ENCODE measurements around the gene TRAPPC1. TPM values are rescaled to one million over a fixed set of nuclear protein-coding genes. Genes with fewer than 3 reads are reported as not detected.

Gene TRAPPC1
- total and polyA plus RNA-seq, 2 donors (not counting 3 experiments of a cell fraction or from before 2014, with no cell fraction given): 146 to 250 TPM

- Histone ChIP-seq H4K20me1 (replicated peaks; ENCODE audit: control insufficient read depth, extremely low read depth, insufficient read depth, low read length) (no peaks in the 10 kb centered on the region), H3K4me1 (ENCODE audit: control insufficient read depth, extremely low read depth, insufficient read depth, low read length) (no peaks in the 10 kb centered on the region), H3K36me3 (ENCODE audit: control insufficient read depth in 2 of 2, extremely low read depth in 1 of 2, insufficient read depth in 2 of 2, low read length in 2 of 2) (no peaks in the 10 kb centered on the region), H3K4me3 (replicated peaks in 1 of 3; ENCODE audit: insufficient read depth in 1 of 3, low read depth in 1 of 3, low read length in 3 of 3) (no peak overlapping the region), H3K27me3 (ENCODE audit: control insufficient read depth in 2 of 2, insufficient read depth in 2 of 2, low read length in 2 of 2) (peaks cover 2 to 5% of the 10 kb centered on the region in 2 experiments), H3K9me3 (replicated peaks; ENCODE audit: control insufficient read depth, insufficient read depth, low read length) (no peaks in the 10 kb centered on the region), H3K79me2 (ENCODE audit: control insufficient read depth, insufficient read depth, low read length) (no peaks in the 10 kb centered on the region), H3K9ac (replicated peaks; ENCODE audit: extremely low read depth, insufficient read depth, low read length) (no peak overlapping the region), H3K4me2 (ENCODE audit: insufficient read depth, low read length) (no peak overlapping the region), H3K9me1 (replicated peaks; ENCODE audit: control insufficient read depth, extremely low read depth, insufficient read depth, low read length) (no peaks in the 10 kb centered on the region), H2AFZ (ENCODE audit: low read depth, low read length) (no peak overlapping the region), H3K27ac (ENCODE audit: insufficient read depth, low read depth, low read length) (no peak overlapping the region)
- dilution Hi-C loops (cut with MboI; ENCODE audit: extremely low pct_ligation_motif_present, low sequenced_read_pairs) (no loop called here), intact Hi-C loops (cut with micrococcal nuclease) (no loop called here)
- CTCF ChIA-PET: no interaction called here
- BruUV-seq (replicated peaks): no TSS peak
- FAIRE-seq (no peak), DNase-seq (ENCODE audit: low read depth, low spot score) (no peak)
- POLR2A ChIA-PET: no interaction called here
- TF ChIP-seq MYC (IDR thresholded peaks at IDR 0.05; ENCODE audit: low read depth, low read length): no peak
- TF ChIP-seq FOS (IDR thresholded peaks at IDR 0.05; ENCODE audit: borderline replicate concordance, insufficient read depth, low read length): no peak
- no peak for TF ChIP-seq MAX (IDR thresholded peaks at IDR 0.05; ENCODE audit: insufficient read depth, insufficient read length)
- TF ChIP-seq GATA2 (IDR thresholded peaks at IDR 0.05; ENCODE audit: insufficient read depth, insufficient read length, low read depth, low read length): no peak
- TF ChIP-seq JUN (IDR thresholded peaks at IDR 0.05; ENCODE audit: borderline replicate concordance, insufficient read depth, insufficient read length, low read depth): no peak
- TF ChIP-seq POLR2A (IDR thresholded peaks at IDR 0.05; ENCODE audit: low read depth, low read length): no peak
- TF ChIP-seq POLR2AphosphoS5 (IDR thresholded peaks at IDR 0.05; ENCODE audit: insufficient read depth, low read depth, low read length): no peak
- TF ChIP-seq CTCF (IDR thresholded peaks at IDR 0.05; ENCODE audit: extremely low read depth in 1 of 2, insufficient read depth in 1 of 2, low read depth in 1 of 2, low read length in 2 of 2): no peak
- TF ChIP-seq EZH2 (IDR thresholded peaks at IDR 0.05; ENCODE audit: borderline replicate concordance, low read depth, low read length, severe bottlenecking): no peak
Measured at GRCh38 chr17:7959503-7960253, 27.9 kb upstream of the TRAPPC1 start.

Data from endothelial cell of umbilical vein (primary cell).